OCI-M2 (cell line): Measurements from ENCODE around the gene PROCA1.

Experiments
- DNase-seq: peaks from one replicate; lab custom pipeline; 2025; ENCODE audit not compliant: unreplicated experiment; lab: John Stamatoyannopoulos, UW

PROCA1 gene

DNA sequence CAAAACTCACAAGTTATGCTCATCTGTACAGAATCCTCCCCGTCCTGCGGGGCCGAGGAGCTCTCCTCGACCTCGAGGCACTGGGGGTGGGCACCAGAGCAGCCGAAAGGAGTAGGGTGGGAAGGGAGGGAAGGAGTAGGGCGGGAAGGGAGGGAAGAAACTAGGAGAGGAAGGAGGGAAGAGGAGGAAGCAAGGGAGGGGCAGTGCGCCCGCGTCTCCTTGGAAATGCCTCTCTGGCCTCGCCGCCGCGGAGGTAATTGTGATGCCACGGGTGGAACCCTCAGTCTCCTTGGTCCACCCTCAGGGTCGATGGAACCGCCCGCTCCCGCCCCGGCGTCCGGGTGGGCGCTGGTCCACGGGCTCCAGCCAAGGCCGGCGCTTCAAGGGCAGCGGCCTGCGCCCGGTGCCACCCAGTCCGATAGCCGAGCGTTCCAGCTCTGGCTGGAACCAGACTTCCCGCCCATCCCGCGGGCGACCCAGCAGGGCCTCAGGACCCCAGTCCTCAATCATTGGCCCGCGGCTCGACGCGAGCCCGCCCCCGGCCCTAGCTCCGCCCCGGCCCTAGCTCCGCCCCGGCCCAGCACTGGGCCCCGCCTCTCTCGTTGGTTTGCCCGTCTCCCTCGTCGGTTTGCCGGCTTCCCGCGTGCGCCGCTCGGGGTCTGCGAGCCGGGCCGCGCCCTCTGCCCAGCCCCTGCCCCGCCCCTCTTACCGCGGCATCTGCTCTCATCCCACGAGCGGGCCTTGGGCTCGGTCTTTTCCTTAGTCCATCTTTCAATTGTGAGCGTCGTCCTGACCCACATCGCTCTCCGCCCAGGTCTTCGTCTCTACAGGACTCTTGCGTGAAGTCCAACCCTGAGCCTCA lies 596 bp downstream of the PROCA1 start:
- DNase-seq: peak; percentile 54

DNA sequence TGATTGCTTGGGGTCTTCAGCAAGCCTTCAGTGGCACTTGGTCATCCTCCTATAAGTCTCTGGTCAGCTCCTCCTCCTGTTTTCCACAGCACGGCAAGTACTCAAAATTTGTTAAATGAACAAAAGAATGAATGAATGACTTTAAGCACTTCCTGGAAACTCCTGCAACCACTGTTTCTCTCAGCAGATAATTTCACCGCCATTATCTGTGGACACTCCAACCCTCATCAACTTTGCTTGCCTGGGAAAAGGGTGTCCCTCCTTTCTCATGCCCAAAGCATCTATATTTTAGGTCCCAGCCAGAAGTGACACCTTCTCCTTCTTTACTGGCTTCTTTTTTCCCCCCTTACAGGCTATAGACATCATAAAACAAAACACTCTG lies 4.4 kb downstream of the PROCA1 start:
- DNase-seq: no peak

DNA sequence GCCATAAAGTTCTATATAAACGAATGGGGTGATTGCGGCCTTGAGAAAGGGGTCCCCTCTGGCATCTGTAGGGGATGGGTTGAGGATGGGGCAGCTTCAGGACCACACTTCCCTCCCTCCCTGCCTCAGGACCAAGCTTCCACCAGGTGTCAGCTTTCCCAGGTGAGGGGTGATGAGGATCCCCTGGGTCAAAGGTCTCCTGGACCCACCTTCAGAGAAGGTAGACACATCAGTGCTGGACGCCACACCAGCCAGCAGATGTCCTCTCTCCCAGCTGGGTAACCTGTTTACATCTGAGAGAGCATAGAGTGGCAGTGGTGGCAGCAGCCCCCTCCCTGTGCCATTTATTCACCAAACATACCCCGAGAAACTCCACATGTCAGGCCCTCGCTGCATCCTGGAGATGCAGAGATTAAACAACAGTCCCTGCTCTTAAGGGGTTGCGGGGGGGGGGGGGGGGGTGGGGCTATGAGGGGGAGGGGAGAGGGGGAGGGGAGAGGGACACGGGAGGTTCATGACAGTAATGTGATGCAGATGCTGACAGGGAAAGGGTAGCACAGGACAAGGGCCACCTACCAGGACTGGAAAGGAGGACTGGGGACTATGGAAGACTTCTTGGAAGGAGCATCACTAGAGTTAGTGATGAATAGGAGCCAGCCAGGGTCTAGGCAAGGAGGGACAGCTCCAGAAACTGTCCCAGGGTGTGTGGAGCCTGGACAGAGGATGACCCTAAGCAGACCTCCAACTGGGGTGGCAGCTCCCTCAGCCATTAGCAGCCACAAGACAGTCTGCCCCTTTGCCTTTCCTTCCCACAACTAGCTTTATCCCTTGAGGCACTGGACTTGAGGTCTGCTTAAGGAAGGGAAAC lies 5.0 kb downstream of the PROCA1 start:
- DNase-seq: no peak

DNA sequence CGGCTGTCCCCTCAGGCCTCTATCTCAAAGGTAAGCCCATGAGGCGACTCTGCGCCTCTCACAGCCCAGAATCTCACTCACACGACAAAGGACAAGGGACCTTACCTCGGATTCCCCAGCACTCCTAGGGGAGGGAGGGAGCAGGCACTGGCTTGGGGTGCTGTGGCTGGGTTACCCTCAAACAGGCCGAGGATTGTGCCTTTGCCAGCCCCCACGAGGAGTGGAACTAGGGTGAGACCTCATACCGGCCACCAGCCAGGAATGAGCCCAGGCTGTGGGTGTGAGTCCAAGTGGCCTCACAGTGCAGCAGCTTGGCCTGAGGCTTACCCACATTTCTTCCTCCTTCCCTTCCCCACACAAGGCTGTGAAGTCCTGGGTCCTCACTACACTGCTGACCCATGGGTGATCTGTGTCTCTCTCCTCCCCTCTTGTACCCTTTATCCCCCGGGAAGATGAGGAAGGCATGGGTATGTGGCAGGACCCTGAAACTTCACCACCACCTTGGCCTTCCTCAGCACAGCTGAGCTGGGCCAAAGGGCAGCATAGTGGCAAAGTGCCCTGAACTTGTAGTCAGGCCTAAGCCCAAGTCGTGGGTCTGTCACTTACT lies 5.9 kb downstream of the PROCA1 start:
- no peak for DNase-seq

DNA sequence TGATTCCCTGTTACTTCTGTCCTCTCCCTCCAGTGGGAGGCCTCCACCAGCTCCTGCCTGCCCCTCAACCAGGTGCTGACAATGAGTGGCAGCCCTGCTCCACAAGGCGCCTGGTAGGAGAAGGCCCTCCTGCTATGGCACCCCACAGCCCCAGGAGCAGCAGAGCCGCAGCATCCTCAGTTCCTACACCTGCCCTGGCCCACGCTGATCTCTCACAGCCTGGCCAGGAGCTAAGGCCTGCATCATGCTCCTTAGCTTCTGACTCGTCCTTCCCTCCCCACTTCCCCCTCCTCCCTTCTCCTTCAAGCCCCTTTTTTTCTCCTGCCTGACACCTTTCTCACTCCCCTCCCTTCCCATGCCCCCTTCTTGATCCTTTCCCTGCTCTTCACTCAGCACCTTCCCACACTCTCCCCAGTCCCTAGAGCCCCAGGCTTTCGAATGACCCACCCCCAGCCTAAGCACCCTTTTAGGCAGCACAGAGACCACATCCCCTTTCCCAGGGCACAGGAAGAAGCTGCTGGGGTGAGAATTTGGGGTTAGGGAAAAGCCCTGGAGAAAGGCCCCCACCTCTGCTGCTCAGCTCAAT lies 6.5 kb downstream of the PROCA1 start:
- no peak for DNase-seq

DNA sequence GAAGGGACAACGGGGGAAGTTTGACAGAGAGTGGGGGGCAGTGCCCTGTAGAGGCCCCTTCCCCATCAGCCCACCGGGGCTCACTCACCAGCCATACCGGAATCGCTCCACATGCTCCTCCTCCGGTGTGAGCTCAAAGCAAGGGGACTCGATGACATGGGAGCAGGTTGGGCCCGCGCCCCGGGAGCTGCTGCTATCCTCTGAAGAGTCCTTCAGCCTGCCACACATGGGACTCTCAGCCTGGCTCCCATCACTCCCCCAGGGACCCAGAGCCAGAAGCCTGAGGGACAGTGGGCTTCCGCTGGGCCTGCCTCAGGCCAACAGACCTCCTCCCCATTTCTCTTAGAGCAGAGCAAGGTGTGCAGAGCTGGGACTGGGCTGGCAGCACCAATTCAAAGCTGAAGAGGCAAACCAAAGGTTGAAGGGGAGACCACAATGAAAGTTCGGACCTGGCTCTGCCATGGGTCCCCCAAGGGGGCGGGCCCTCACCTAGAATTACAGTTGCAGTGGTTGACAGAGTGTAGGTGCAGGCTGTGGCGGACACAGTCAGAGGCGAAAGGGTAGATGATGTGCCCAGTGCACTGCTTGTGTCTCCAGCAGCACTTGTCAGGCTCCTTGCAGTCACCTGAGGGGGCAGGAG lies 7.3 kb downstream of the PROCA1 start:
- DNase-seq: no peak

DNA sequence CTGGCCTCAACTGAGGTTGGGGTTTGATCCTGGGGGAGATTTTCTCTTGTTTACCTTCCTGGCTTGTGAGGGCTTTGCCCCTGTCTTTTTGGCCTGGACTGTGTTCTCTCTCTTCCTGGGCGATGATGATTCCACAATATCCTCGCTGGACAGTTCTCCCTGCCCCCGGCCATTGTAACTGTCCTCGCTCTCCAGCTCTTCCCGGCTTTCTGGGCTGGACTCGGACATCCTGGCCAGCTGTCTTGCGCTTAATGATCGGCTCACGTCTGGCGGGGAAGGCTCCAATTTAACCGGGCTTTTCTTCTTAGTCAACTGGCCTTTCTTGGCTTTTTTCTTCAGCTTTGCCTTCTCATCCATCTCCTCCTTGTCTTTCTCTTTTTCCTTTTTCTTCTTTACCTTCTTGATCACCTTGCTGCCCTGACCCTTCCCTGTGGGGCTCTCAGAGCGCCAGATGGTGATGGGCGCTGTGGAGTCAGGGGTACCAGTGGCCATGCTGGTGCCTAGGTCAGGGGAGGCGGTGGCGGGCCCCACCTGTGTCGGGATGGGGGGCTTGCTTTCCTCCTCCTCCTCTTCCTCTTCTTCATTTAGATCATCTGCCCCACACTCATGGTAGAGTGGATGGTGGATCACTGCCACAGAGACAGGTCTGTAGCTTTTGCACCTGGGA lies 8.0 kb downstream of the PROCA1 start:
- DNase-seq: no peak

DNA sequence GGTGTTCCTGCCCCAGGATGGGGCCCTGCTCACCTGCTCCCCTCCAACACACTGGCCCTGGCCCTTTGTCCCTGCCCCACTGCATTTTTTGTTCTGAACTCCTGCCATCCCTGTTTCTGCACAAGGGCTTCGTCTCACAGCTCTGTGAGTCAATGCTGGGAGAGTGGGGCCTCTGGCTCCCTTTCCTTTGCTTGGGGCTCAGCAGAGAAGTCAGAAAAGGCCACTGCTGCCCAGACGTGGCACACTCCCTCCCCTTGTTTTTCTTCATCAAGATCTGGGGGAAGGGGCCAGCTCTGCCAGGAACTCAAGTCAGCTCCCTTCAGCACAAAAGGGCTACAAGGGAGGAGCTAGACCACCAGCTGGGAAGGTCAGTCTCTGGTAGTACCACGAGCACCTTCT lies 8.9 kb downstream of the PROCA1 start:
- no peak for DNase-seq

DNA sequence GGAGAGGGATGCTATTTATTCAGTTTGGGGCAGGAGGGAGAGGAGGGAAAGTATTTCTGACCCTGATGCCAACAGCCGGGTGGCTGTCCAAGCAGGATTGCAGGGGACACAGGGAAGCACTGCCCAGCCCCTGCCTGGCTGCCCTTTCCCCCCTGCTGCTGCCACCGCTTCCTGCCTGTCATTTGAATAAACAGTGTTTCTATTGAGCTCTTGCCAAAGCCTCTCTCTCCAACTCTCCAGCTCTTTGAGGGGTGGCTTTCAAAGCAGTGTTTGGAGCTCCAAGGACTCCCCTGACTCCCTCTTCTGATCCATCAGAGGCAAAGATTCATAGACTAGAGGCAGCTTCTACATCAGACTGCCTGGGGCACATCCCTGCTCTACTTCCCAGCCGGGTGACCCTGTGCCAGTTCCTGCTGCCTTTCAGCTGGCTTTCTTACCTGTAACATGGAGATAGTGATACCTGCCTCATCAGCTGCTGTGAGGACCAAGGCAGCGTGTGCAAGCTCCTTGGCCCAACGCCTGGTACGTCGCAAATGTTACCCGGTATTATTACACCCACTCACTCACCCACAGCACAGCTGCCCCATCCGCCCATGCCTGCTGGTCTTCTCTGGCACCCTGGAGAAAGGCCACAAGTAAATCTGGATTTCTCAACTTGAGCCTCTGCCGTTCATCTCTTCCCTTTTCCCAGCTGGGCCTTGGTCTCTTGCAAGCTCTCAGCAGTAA lies 9.5 kb downstream of the PROCA1 start:
- DNase-seq: no peak

DNA sequence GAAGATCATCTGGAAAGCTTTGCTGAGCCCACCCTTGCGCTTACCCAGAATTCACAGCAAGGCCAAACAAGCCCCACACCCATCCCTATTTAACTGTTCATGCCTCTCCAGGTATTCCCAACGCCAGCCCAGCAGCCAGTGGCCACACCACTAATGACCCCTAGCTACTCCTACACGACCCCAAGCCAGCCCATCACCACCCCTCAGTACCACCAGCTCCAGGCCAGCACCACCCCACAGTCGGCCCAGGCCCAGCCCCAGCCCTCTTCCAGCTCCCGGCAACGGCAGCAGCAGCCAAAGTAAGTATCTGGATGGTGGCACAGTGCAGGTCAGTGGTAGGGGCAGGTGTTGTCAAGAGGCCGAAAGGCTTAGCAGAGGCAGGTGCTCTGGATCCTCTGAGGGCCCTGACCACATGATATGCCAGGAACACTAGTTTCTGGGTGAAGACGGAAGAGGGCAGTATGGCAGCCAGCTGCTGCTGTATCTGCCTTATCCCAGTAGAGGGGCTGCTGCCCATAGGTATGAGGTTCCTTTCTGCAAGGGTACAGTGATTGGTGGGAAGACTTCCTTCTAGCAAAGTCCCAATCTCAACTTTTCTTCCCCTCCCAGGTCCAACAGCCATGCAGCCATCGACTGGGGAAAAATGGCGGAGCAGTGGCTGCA lies 10.7 kb downstream of the PROCA1 start:
- DNase-seq: no peak

DNA sequence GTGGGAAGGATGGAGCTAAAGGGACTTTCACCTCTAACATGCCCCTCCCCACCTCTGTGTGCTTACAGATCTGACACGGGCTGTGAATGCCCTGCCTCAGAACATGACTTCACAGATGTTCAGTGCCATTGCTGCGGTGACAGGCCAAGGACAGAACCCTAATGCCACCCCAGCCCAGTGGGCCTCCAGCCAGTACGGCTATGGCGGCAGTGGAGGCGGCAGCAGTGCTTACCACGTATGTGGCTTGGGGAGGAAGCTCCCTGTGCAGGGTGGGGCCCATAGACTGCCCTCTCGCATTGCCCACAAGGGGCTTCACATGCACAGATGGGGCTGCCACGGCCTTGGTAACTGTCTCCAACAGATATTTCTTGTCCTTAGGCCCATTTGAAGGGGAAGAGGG lies 11.4 kb downstream of the PROCA1 start:
- DNase-seq: no peak

DNA sequence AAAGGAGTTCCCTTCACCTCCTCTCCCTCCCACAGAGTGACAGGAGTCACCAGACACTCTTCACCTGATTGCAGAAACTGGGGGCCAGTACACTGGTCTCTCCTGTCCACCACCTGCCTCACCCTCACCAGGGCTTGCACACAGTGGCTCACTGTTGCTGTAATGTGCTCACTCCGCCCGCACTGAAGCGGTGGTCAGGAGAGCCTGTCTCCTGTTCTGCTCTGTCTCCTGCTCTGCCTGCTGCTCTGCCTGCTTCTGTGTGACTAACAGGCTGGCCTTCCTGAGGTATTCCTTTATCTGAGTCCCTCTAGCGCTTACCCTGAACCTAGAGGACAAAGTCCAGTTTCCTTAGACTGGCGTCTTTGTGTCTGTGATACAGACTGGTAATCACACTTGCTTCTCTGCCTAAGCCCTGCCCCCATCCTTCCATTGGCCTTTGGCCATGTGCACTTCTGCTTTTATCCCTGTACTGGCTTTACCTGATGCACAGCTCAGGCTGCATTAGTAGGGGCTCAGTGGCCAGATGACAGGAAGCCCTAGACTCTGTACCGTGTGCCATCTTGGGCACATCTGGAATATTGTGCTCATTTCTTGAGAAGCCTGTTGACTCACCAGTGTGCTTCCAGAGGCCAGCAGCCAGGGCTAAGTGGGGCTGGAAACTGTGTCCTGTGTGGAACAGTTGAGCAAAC lies 13.3 kb downstream of the PROCA1 start:
- DNase-seq: no peak

DNA sequence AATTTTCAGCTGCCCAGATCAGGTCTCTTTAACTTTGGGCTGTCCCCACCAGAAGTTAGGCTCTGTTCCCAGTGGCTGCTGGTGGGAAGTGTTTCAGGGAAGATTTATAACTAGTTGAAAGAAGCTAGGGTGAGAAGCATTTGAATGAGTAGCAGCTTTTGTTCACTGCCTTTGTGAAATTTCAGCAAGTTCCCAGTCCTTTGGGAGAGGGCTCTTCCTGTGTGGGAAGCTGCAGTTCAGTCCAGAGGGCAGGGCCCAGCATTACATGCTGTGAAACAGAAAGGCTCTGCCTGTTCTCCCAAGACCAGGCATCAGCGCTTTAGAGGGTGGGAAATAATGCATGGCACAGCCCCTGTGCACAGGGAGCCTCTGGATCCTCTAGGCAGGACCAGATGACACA lies 17.8 kb downstream of the PROCA1 start:
- no peak for DNase-seq

DNA sequence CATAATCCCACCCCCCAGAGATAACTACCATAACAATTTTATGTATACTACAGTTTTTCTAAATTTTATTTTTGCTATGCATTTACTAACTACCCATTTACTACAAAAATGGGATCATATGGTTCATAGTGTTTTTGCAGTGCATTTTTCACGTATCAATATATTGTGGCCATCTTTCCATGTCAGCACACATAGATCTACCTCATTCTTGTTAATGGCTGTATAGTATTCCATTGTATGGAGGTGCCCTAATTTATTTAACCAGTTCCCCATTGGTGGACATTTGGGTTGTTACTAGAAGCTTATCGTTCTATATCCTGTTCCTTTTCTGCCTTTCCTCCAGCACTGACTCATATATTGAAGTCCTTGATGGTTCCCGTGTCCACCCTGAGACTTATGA lies 22.7 kb downstream of the PROCA1 start:
- DNase-seq: no peak

DNA sequence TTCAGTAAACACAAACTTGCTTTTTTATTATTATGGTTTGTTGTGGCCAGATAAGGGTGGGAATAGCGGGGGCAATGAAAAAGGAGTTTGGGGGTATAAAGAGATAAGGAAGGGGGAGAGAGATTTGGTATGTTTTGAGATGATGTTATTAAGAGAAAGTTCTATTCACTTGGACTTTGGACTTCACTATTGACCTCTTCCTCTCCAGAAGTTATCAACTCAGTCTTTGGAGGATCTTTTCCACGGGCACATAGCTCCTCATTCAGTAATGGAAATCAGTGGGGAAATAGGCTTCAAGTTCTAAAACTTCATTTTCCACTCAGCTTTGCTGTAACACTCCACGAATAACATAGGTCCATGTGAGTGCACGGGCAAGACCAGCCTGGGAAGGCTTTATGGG lies 23.2 kb downstream of the PROCA1 start:
- DNase-seq: no peak

DNA sequence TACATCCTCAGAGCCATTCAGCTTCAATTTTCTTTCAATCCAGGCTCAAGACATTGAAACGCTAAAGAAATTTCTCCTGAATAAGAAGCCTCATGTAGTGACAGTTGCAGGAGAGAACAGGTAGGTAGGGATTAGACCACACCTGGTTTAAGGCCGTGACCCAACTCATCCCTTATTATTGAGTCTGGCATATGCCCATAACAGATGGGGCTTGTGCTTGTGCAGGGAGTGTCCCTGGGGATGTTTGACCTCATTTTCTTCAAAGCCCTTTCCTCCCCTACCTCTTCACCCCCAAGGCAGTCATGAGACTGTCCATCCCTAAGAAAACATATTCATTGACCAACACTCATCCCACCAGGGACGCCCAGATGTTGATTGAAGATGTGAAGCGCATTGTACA lies 25.4 kb downstream of the PROCA1 start:
- DNase-seq: no peak

DNA sequence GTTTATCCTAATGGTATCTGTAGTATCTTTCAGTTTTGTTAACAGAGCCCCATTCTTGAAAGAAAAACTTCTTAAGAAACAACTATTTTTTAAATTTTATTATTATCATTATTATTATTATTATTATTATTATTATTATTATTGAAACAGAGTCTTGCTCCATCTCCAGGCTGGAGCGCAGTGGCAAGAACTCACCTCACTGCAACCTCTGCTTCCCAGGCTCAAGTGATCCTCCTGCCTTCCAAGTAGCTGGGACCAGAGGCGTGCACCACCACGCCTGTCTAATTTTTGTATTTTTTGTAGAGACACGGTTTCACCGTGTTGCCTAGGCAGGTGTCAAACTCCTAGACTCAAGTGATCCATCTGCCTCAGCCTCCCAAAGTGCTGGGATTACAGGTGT lies 26.3 kb downstream of the PROCA1 start:
- no peak for DNase-seq

DNA sequence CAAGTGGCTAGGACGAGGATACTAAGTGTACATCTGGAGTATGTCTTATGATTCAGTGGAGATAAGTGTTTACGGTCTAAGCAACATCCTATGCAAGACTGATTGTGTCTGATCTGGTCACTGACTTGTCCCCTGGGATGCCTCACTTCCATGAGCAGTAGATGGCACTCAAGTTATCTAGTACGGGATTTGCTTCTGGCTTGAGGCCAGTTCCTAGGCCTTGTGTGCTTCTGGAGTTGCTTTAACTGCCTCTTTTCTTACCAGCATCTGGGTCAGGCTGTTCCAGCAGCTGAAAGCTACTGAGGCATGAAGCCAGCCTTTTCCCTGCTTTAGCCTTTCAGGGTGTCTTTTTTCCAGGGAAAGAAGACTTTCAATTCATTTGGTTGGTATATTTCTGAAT lies 26.7 kb downstream of the PROCA1 start:
- DNase-seq: no peak

DNA sequence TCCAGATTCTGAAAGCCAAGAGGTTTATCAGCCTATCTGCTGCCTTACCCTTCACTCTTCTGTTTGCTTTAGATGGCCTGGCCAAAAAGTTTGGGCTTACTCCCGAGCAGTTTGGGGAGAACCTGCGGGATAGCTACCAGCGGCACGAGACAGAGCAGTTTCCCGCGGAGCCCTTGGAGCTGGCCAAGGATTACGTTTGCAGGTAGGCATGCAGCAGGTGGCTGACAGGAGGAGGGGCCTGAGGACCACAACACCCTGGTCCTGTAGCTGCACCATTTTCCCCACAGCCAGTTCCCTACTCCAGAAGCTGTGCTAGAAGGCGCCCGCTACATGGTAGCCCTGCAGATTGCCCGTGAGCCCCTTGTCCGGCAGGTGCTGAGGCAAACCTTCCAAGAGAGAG lies 29.0 kb downstream of the PROCA1 start:
- no peak for DNase-seq
